BJ (cell line): ENCODE measurements around the gene ARID3A. TPM values are rescaled to one million over a fixed set of nuclear protein-coding genes. Genes with fewer than 3 reads are reported as not detected.

Source experiments
- CTCF ChIA-PET: fragments of 350-600 bp; formaldehyde crosslinking; extraction: SDS; loops from one replicate; lab custom pipeline; 2021; ENCODE audit warnings: antibody characterized with exemption, inconsistent platforms; lab: Yijun Ruan, JAX
- POLR2A ChIA-PET: fragments of 300-600 bp; sonication (Branson Sonifier 250); formaldehyde crosslinking; extraction: SDS; loops from one replicate; lab custom pipeline; 2021; ENCODE audit warnings: antibody characterized with exemption; lab: Charles Lee
- DNase-seq: peaks from one replicate; pipeline ENCODE4 v3.0.0-alpha.2; 2011; ENCODE audit warnings: low read depth
- H3K27me3 ChIP-seq: 2 replicates; pipeline ENCODE4 v1.6.0; 2011; ENCODE audit warnings: low read length; ENCODE audit not compliant: control insufficient read depth, insufficient read depth
- H3K36me3 ChIP-seq: 2 replicates; pipeline ENCODE4 v1.5.1; 2011; ENCODE audit warnings: low read length; ENCODE audit not compliant: control insufficient read depth, insufficient read depth
- H3K4me3 ChIP-seq: 2 replicates; pipeline ENCODE4 v1.5.1; 2011; ENCODE audit warnings: low read depth, mild to moderate bottlenecking, control low read depth, low read length
- polyA plus RNA-seq: library from polyadenylated mRNA; depleted of rRNA; stranded (reverse); fragments of >200 nt; gene quantifications from 2 replicates; pipeline ENCODE4 v1.2.3, GENCODE V29; 2011
- TF ChIP-seq, protein P1 (sequence below): IDR thresholded peaks from 2 replicates; pipeline ENCODE4 v1.5.1; 2011; ENCODE audit warnings: low read depth, mild to moderate bottlenecking, control low read depth, inconsistent platforms, low read length, moderate library complexity; ENCODE audit not compliant: insufficient read depth

Gene ARID3A
- polyA plus RNA-seq, 1 experiment = 17.4 TPM

GRCh38 chr19:1018393-1018792 is 92.6 kb downstream of the ARID3A start:
- Histone ChIP-seq H3K36me3 (peaks cover 8% of the 10 kb centered on the region), H3K4me3 (no peak overlapping the region), H3K27me3 (no peaks in the 10 kb centered on the region)
- ChIA-PET POLR2A (no interaction called here), CTCF (interaction anchor here (0.6 to 1.4 kb wide), 3 partner anchors 35 to 226 kb away, joined by 3 read pairs; partner anchors contain the start of gene WDR18)
- no peak for DNase-seq
- TF ChIP-seq, protein P1, sequence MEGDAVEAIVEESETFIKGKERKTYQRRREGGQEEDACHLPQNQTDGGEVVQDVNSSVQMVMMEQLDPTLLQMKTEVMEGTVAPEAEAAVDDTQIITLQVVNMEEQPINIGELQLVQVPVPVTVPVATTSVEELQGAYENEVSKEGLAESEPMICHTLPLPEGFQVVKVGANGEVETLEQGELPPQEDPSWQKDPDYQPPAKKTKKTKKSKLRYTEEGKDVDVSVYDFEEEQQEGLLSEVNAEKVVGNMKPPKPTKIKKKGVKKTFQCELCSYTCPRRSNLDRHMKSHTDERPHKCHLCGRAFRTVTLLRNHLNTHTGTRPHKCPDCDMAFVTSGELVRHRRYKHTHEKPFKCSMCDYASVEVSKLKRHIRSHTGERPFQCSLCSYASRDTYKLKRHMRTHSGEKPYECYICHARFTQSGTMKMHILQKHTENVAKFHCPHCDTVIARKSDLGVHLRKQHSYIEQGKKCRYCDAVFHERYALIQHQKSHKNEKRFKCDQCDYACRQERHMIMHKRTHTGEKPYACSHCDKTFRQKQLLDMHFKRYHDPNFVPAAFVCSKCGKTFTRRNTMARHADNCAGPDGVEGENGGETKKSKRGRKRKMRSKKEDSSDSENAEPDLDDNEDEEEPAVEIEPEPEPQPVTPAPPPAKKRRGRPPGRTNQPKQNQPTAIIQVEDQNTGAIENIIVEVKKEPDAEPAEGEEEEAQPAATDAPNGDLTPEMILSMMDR = no peak

- Histone ChIP-seq H3K36me3 (peaks cover 3% of the 10 kb centered on the region), H3K4me3 (peak overlapping the region; percentile 97), H3K27me3 (no peaks in the 10 kb centered on the region)
- CTCF ChIA-PET = interaction anchor here (0.6 to 1.4 kb wide), 5 partner anchors 18 to 225 kb away, joined by 3 to 4 read pairs (median 3); partner anchors contain the start of gene WDR18
- TF ChIP-seq, protein P1 = no peak
- POLR2A ChIA-PET = no interaction called here
- DNase-seq = no peak
Observed at GRCh38 chr19:1018932-1019615, 93.2 kb downstream of the ARID3A start.

DNA sequence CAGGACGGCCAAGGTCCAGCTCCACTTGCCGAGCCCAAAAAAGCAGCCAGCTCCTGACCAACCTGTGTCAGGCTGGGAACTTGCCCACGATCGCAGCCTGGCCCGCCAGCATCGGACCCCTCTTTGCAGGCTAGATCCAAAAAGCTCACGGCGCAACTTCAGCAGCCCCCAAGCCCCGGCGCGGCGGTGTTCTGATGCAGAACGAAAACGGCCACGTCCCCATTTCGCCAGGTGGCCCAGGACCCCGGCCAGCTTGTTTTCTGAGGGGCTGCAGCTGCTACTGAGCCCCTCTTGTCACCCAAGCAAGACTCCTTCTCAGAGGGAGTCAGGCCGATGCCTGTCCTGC is 93.8 kb downstream of the ARID3A start:
- TF ChIP-seq, protein P1 = no peak
- no peak for DNase-seq
- Histone ChIP-seq H3K36me3 (peaks cover 3% of the 10 kb centered on the region), H3K4me3 (peak overlapping the region; percentile 97), H3K27me3 (no peaks in the 10 kb centered on the region)
- ChIA-PET POLR2A (no interaction called here), CTCF (interaction anchor here (0.7 to 1.4 kb wide), 4 partner anchors 18 to 225 kb away, joined by 3 to 4 read pairs (median 4); partner anchors contain the start of gene WDR18)

- Histone ChIP-seq H3K4me3 (peak overlapping the region; percentile 97), H3K36me3 (no peaks in the 10 kb centered on the region; the same call in 1 of the 2 replicates), H3K27me3 (no peaks in the 10 kb centered on the region)
- TF ChIP-seq, protein P1 = no peak
- DNase-seq = no peak
- POLR2A ChIA-PET = interaction anchor here (0.6 kb wide), 1 partner anchor 246 kb away, joined by 5 read pairs; no protein-coding TSS in a partner anchor
- CTCF ChIA-PET = interaction anchor here (0.7 to 1.2 kb wide), 3 partner anchors 17 to 224 kb away, joined by 3 to 4 read pairs (median 4); no protein-coding TSS in a partner anchor
Observed at GRCh38 chr19:1019980-1020867, 94.4 kb downstream of the ARID3A start.
